Measurements from ENCODE around the gene RAB9A.

- TF ChIP-seq CTCF (IDR thresholded peaks at IDR 0.05) (no peak), TP53 (CRISPR knock-in tag; IDR thresholded peaks at IDR 0.05) (no peak), KAT7 (CRISPR knock-in tag; IDR thresholded peaks at IDR 0.05; ENCODE audit: borderline replicate concordance) (no peak), ESRRA (CRISPR knock-in tag; IDR thresholded peaks at IDR 0.05; ENCODE audit: borderline replicate concordance) (no peak), ZNF232 (CRISPR knock-in tag; IDR thresholded peaks at IDR 0.05) (no peak), CBFB (CRISPR knock-in tag; IDR thresholded peaks at IDR 0.05; ENCODE audit: low read depth) (no peak), CREB1 (CRISPR knock-in tag; IDR thresholded peaks at IDR 0.05) (no peak), MLX (CRISPR knock-in tag; IDR thresholded peaks at IDR 0.05) (no peak)
- TF ChIP-seq, protein P1, sequence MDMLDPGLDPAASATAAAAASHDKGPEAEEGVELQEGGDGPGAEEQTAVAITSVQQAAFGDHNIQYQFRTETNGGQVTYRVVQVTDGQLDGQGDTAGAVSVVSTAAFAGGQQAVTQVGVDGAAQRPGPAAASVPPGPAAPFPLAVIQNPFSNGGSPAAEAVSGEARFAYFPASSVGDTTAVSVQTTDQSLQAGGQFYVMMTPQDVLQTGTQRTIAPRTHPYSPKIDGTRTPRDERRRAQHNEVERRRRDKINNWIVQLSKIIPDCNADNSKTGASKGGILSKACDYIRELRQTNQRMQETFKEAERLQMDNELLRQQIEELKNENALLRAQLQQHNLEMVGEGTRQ (CRISPR knock-in tag; IDR thresholded peaks at IDR 0.05), result no peak
- TF ChIP-seq, protein P2, sequence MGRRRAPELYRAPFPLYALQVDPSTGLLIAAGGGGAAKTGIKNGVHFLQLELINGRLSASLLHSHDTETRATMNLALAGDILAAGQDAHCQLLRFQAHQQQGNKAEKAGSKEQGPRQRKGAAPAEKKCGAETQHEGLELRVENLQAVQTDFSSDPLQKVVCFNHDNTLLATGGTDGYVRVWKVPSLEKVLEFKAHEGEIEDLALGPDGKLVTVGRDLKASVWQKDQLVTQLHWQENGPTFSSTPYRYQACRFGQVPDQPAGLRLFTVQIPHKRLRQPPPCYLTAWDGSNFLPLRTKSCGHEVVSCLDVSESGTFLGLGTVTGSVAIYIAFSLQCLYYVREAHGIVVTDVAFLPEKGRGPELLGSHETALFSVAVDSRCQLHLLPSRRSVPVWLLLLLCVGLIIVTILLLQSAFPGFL (CRISPR knock-in tag; IDR thresholded peaks at IDR 0.05; ENCODE audit: borderline replicate concordance), result no peak
- TF ChIP-seq, protein P3, sequence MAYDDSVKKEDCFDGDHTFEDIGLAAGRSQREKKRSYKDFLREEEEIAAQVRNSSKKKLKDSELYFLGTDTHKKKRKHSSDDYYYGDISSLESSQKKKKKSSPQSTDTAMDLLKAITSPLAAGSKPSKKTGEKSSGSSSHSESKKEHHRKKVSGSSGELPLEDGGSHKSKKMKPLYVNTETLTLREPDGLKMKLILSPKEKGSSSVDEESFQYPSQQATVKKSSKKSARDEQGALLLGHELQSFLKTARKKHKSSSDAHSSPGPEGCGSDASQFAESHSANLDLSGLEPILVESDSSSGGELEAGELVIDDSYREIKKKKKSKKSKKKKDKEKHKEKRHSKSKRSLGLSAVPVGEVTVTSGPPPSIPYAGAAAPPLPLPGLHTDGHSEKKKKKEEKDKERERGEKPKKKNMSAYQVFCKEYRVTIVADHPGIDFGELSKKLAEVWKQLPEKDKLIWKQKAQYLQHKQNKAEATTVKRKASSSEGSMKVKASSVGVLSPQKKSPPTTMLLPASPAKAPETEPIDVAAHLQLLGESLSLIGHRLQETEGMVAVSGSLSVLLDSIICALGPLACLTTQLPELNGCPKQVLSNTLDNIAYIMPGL (CRISPR knock-in tag; IDR thresholded peaks at IDR 0.05), result no peak
- TF ChIP-seq, protein P4, sequence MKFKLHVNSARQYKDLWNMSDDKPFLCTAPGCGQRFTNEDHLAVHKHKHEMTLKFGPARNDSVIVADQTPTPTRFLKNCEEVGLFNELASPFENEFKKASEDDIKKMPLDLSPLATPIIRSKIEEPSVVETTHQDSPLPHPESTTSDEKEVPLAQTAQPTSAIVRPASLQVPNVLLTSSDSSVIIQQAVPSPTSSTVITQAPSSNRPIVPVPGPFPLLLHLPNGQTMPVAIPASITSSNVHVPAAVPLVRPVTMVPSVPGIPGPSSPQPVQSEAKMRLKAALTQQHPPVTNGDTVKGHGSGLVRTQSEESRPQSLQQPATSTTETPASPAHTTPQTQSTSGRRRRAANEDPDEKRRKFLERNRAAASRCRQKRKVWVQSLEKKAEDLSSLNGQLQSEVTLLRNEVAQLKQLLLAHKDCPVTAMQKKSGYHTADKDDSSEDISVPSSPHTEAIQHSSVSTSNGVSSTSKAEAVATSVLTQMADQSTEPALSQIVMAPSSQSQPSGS (CRISPR knock-in tag; IDR thresholded peaks at IDR 0.05; ENCODE audit: borderline replicate concordance, low read depth), result no peak
Measured at GRCh38 chrX:13688384-13688957, 457 bp upstream of the RAB9A start.
